Vagina (tissue), 2 donors: ENCODE measurements around the gene C7orf25.

Experiments used
- CTCF ChIP-seq, 3 experiments: fragments of 450-650 bp in 2 of 3; fragments of 200-600 bp in 1 of 3; sonication (generic) in 1 of 3; IDR thresholded peaks; one replicate each; pipeline ENCODE4 v1.5.1; 2017 to 2019; ENCODE audit warnings: antibody characterized with exemption in 3 of 3, mild to moderate bottlenecking in 2 of 3, moderate library complexity in 2 of 3
- POLR2A ChIP-seq, 2 donors: fragments of 450-650 bp; IDR thresholded peaks; one replicate each; pipeline ENCODE4 v1.6.1; 2017; ENCODE audit warnings: antibody characterized with exemption in 2 of 2, mild to moderate bottlenecking in 2 of 2, moderate library complexity in 2 of 2

- no peak for TF ChIP-seq CTCF (IDR thresholded peaks at IDR 0.05)
- TF ChIP-seq POLR2A (IDR thresholded peaks at IDR 0.05) = no peak
These were observed 19.0 kb upstream of the C7orf25 start for GRCh38 chr7:42930889-42931288.
